Kidney (tissue), 22 donors: Measurements from ENCODE around the gene RBM22. TPM values are rescaled to one million over a fixed set of nuclear protein-coding genes. Genes with fewer than 3 reads are reported as not detected.
"Not testable (repeated sequence)": the region's sequence is repeated elsewhere in the genome, so short reads cannot be mapped to it uniquely, and the experiment has no call there.

ENCODE experiments used
- DNase-seq, 5 donors: peaks; one replicate each; pipeline ENCODE4 v3.0.0-alpha.2; 2013 to 2020
- FAIRE-seq: peaks from 2 replicates; lab custom pipeline; 2012; peaks lifted over from hg19 to GRCh38; lab: Jason Lieb, UNC
- H3K27ac ChIP-seq, 2 donors: one replicate each; pipeline ENCODE4 v1.7.0; 2013; ENCODE audit warnings: low read depth in 2 of 2, low read length in 2 of 2, inconsistent platforms in 1 of 2
- H3K27me3 ChIP-seq: one replicate; pipeline ENCODE4 v1.7.1; 2013; ENCODE audit warnings: low read length, inconsistent platforms; ENCODE audit not compliant: control insufficient read depth, insufficient read depth
- H3K36me3 ChIP-seq, 3 donors: one replicate each; pipeline versions ENCODE4 v1.7.0 to v1.7.1; 2013; ENCODE audit warnings: low read length in 3 of 3, control low read depth in 1 of 3, inconsistent platforms in 1 of 3; ENCODE audit not compliant: insufficient read depth in 3 of 3, control insufficient read depth in 2 of 3
- H3K4me1 ChIP-seq, 3 donors: one replicate each; pipeline versions ENCODE4 v1.7.0 to v1.7.1; 2013; ENCODE audit warnings: low read length in 3 of 3, inconsistent platforms in 1 of 3, low read depth in 1 of 3; ENCODE audit not compliant: control insufficient read depth in 2 of 3, insufficient read depth in 2 of 3
- H3K4me3 ChIP-seq, 3 donors: one replicate each; pipeline versions ENCODE4 v1.7.0 to v1.8.1; 2013; ENCODE audit warnings: low read length in 3 of 3, control low read depth in 1 of 3, inconsistent platforms in 1 of 3
- H3K9ac ChIP-seq, 3 donors: one replicate each; pipeline versions ENCODE4 v1.7.0 to v1.7.1; 2013; ENCODE audit warnings: low read length in 3 of 3, control low read depth in 1 of 3, inconsistent platforms in 1 of 3
- H3K9me3 ChIP-seq, 3 donors: one replicate each; pipeline versions ENCODE4 v1.7.0 to v1.7.1; 2013; ENCODE audit warnings: low read length in 3 of 3, control low read depth in 1 of 3, inconsistent platforms in 1 of 3; ENCODE audit not compliant: control insufficient read depth in 2 of 3, insufficient read depth in 1 of 3
- intact Hi-C: fragments of 100-400 bp; cut with DNase I; formaldehyde crosslinking; loops from one replicate; pipeline ENCODE4 v1.11.1; 2022
- long read RNA-seq, 10 donors: library from polyadenylated mRNA in 1 of 10; unstranded in 1 of 10; transcript quantifications; one replicate each; pipeline ENCODE4 v2.0.0 and lab custom pipeline, GENCODE V29; 2021 to 2026
- polyA plus RNA-seq: library from polyadenylated mRNA; stranded (reverse); fragments of 350-450 nt; fragmentation: Illumina TruSeq; extraction: RNeasy Lipid Tissue Mini Kit (QIAGEN cat#74804); gene quantifications from one replicate; pipeline ENCODE4 v1.2.3, GENCODE V29; 2014; ENCODE audit warnings: low read depth, low replicate concordance; ENCODE audit not compliant: insufficient read depth
- total RNA-seq: library from RNA; stranded (reverse); fragmentation: NEBNext Ultra II Directional; extraction: Animal tissue kit (Norgen Biotek cat#: 25700); gene quantifications from one replicate; pipeline ENCODE4 v1.2.1, GENCODE V29; 2021
- TF ChIP-seq, protein P1 (sequence below): IDR thresholded peaks from 3 replicates; pipeline ENCODE4 v1.5.1; 2012; ENCODE audit warnings: mild to moderate bottlenecking, moderate library complexity, borderline replicate concordance; ENCODE audit not compliant: insufficient read depth; ENCODE audit errors: extremely low read depth
- donor health status: control.
- donor health status: control.
- donor health status: control.
- donor health status: control.
- donor health status: control.
- donor health status: DM: yes; HTN: yes; CAD: no.
- donor health status: Normal renal cell carcinoma (clear cell type).

The RBM22 gene
- 44.2 TPM for total RNA-seq
- polyA plus RNA-seq, result 30.0 TPM
- long read RNA-seq, donor 1, transcript RBM22-204 (4 exons, 2,067 nt), result major isoform, 8 of 14 reads
- long read RNA-seq, donor 1, partial matches to known transcripts, result 0 of 14 reads
- long read RNA-seq, donor 1, other reads (novel, unspliced or antisense), result 0 of 14 reads
- long read RNA-seq, donor 2, transcript RBM22-201 (11 exons, 2,342 nt), result major isoform, 11 of 29 reads
- long read RNA-seq, donor 2, partial matches to known transcripts, result 11 of 29 reads
- long read RNA-seq, donor 2, other reads (novel, unspliced or antisense), result 0 of 29 reads
- long read RNA-seq, donor 3, transcript RBM22-201 (11 exons, 2,342 nt), result major isoform, 17 of 22 reads
- long read RNA-seq, donor 3, partial matches to known transcripts, result 0 of 22 reads
- long read RNA-seq, donor 3, other reads (novel, unspliced or antisense), result 0 of 22 reads
- long read RNA-seq, donor 4, transcript RBM22-201 (11 exons, 2,342 nt), result major isoform, 11 of 13 reads
- long read RNA-seq, donor 4, partial matches to known transcripts, result 0 of 13 reads
- long read RNA-seq, donor 4, other reads (novel, unspliced or antisense), result 0 of 13 reads
- long read RNA-seq, donor 5, partial matches to known transcripts, result 0 of 1 reads
- long read RNA-seq, donor 5, other reads (novel, unspliced or antisense), result 0 of 1 reads
- long read RNA-seq, donor 6, transcript RBM22-201 (11 exons, 2,342 nt), result major isoform, 20 of 40 reads
- long read RNA-seq, donor 6, transcript RBM22-204 (4 exons, 2,067 nt), result minor isoform, 7 of 40 reads
- long read RNA-seq, donor 6, partial matches to known transcripts, result 0 of 40 reads
- long read RNA-seq, donor 6, other reads (novel, unspliced or antisense), result 7 of 40 reads
- long read RNA-seq, donor 7, transcript RBM22-201 (11 exons, 2,342 nt), result major isoform, 16 of 22 reads
- long read RNA-seq, donor 7, partial matches to known transcripts, result 4 of 22 reads
- long read RNA-seq, donor 7, other reads (novel, unspliced or antisense), result 2 of 22 reads
- long read RNA-seq, donor 8, transcript RBM22-208 (7 exons, 989 nt), result minor isoform, 5 of 23 reads
- long read RNA-seq, donor 8, transcript RBM22-201 (11 exons, 2,342 nt), result minor isoform, 5 of 23 reads
- long read RNA-seq, donor 8, transcript RBM22-204 (4 exons, 2,067 nt), result major isoform, 8 of 23 reads
- long read RNA-seq, donor 8, partial matches to known transcripts, result 5 of 23 reads
- long read RNA-seq, donor 8, other reads (novel, unspliced or antisense), result 0 of 23 reads
- long read RNA-seq, donor 9, partial matches to known transcripts, result 19 of 24 reads
- long read RNA-seq, donor 9, other reads (novel, unspliced or antisense), result 0 of 24 reads
- long read RNA-seq, donor 10, transcript RBM22-201 (11 exons, 2,342 nt), result major isoform, 8 of 18 reads
- long read RNA-seq, donor 10, transcript RBM22-204 (4 exons, 2,067 nt), result minor isoform, 6 of 18 reads
- long read RNA-seq, donor 10, partial matches to known transcripts, result 0 of 18 reads
- long read RNA-seq, donor 10, other reads (novel, unspliced or antisense), result 0 of 18 reads

DNA sequence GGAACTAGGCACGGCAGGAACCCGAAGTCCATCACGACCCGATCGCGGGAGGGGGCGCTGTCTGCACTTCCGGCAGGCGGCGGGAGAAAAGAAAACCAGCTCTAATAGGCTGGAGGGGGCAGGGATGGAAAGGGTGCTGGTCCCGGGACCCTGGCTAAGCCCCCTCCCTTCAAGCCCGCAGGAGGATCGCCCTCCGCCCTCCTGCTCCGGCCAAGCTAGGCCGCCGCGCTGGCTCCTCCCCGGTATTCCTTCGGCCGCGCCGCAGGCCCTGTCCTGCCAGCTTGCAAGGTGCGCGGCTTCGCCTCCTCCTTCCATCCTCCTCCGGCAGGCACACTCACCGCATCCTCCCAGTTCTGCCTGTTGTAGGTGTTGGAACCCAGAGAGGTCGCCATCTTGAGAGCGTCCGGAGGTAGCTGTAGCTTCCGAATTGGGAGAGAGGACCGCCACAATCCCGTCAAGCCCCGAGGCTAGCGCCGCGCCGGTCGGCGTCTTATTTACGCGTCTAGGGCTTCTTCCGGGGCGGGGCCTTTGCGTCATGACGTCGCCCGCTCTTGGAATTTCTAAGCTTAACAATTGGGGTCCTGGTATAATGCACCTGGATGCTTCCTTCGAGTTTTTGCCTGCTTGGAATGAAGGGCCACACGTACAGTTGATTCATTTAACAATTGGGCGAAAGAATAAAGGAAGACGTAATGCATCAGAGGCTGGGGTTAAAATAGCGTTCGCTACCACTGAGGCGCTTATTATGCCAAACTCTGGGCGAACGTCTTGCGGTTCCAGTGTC is at the start of gene RBM22:
TSS of gene RBM22 (minus strand) at position 469 of the 784 bp plus-strand sequence. CDS start at position 392, 77 bp downstream.
- TF ChIP-seq, protein P1, sequence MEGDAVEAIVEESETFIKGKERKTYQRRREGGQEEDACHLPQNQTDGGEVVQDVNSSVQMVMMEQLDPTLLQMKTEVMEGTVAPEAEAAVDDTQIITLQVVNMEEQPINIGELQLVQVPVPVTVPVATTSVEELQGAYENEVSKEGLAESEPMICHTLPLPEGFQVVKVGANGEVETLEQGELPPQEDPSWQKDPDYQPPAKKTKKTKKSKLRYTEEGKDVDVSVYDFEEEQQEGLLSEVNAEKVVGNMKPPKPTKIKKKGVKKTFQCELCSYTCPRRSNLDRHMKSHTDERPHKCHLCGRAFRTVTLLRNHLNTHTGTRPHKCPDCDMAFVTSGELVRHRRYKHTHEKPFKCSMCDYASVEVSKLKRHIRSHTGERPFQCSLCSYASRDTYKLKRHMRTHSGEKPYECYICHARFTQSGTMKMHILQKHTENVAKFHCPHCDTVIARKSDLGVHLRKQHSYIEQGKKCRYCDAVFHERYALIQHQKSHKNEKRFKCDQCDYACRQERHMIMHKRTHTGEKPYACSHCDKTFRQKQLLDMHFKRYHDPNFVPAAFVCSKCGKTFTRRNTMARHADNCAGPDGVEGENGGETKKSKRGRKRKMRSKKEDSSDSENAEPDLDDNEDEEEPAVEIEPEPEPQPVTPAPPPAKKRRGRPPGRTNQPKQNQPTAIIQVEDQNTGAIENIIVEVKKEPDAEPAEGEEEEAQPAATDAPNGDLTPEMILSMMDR, result peak; percentile 59
- intact Hi-C loops, result no loop called here
- FAIRE-seq, result peak; percentile 32

DNA sequence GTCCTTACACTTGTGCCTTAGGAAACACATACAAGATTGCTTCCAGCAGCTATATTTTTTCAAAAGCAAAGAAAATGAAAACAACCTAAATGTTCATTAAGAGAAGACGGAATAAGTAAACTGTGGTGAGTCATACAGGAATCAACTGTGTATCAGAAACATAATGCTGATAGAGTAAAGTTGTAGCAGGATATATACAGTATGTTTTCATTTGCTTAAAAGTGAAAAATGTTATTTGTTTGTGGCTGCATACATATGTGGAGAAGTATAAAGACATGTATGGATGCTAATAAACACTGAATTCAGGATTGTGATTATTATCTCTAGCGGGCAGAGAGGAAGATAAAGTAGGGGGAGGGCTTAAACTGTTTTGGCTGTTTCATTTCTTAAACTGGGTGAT is 49.6 kb upstream of the RBM22 start:
- H3K4me1 ChIP-seq, result no peaks in the 10 kb centered on the region
- DNase-seq (no peak), FAIRE-seq (no peak)
- no peak overlapping the region for H3K4me3 ChIP-seq
- peaks cover 2 to 23% (median 11%) of the 10 kb centered on the region in 3 donors for H3K36me3 ChIP-seq
- H3K27ac ChIP-seq, result no peak overlapping the region
- H3K27me3 ChIP-seq, result no peaks in the 10 kb centered on the region
- intact Hi-C loops, result no loop called here
- TF ChIP-seq, protein P1, result no peak
- no peak overlapping the region for H3K9ac ChIP-seq
- no peaks in the 10 kb centered on the region for H3K9me3 ChIP-seq

More for the DNA sequence above, at the start of gene RBM22:
- Histone ChIP-seq H3K9ac (peak within 1 kb of the TSS; percentile 77 to 95 (median 94)), H3K27me3 (no peaks in the 10 kb centered on the region), H3K36me3 (peaks cover 3 to 25% (median 13%) of the 10 kb centered on the region in 3 donors), H3K4me1 (peaks cover 2 to 12% (median 10%) of the 10 kb centered on the region in 3 donors), H3K4me3 (peak within 1 kb of the TSS; percentile 82 to 99 (median 95)), H3K9me3 (no peaks in the 10 kb centered on the region), H3K27ac (peak within 1 kb of the TSS; percentile 93 to 97)
- peak; percentile 94 to 98 (median 97) for DNase-seq

DNA sequence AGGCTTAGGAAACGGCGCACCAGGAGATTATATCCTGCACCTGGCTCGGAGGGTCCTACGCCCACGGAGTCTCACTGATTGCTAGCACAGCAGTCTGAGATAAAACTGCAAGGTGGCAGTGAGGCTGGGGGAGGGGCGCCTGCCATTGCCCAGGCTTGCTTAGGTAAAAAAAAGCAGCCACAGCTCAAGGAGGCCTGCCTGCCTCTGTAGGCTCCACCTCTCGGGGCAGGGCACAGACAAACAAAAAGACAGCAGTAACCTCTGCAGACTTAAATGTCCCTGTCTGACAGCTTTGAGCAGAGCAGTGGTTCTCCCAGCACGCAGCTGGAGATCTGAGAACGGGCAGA is 42.3 kb upstream of the RBM22 start:
- H3K9me3 ChIP-seq, H3K4me1 ChIP-seq, intact Hi-C loops, H3K27ac ChIP-seq, H3K9ac ChIP-seq, H3K27me3 ChIP-seq, FAIRE-seq, DNase-seq, H3K4me3 ChIP-seq: not testable (repeated sequence)
- H3K36me3 ChIP-seq, result peaks cover 0 to 15% (median 0%) of the 10 kb centered on the region in 3 donors

DNA sequence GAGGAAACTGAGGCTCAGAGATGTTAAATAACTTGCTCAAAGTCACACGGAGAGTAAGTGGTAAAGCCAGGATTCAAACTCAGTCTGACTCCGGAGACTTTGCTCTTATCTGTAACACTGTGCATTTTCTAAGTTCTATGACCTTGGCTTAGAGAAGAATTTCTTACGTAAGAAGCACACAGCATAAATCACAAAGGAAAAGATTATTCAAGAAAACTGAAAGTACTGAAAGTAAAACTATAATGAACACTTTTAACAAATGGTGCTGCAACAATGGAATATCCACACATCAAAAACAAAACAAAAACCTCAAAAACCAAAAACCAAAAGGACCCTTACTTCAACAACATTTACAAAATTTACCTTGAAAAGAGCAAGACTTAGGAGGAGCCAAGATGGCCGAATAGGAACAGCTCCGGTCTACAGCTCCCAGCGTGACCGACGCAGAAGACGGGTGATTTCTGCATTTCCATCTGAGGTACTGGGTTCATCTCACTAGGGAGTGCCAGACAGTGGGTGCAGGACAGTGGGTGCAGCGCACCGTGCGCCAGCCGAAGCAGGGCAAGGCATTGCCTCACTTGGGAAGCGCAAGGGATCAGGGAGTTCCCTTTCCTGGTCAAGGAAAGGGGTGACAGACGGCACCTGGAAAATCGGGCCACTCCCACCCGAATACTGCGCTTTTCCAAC is 41.7 kb upstream of the RBM22 start:
- H3K4me1 ChIP-seq, H3K9me3 ChIP-seq, H3K27me3 ChIP-seq, H3K9ac ChIP-seq, intact Hi-C loops, DNase-seq, FAIRE-seq, H3K4me3 ChIP-seq: not testable (repeated sequence)
- Histone ChIP-seq H3K36me3 (peaks cover 0 to 15% (median 0%) of the 10 kb centered on the region in 3 donors), H3K27ac (peak overlapping the region in 1 of 2 donors; percentile 41)
